ENCODE measurements around the gene CHMP4B.
A peak's percentile ranks its signal among the peaks of the same experiment; 100 is the strongest.

Gene CHMP4B

GRCh38 chr20:33868042-33868441 lies 56.9 kb downstream of the CHMP4B start:
- Histone ChIP-seq H3K4me1 (ENCODE audit: control insufficient read depth, insufficient read depth, low read length) (peaks cover 8% of the 10 kb centered on the region), H3K4me3 (ENCODE audit: low read length) (no peak overlapping the region), H3K27me3 (replicated peaks; ENCODE audit: control insufficient read depth, insufficient read depth, low read length) (peaks cover 4% of the 10 kb centered on the region), H3K9me3 (ENCODE audit: control insufficient read depth, low read length) (no peaks in the 10 kb centered on the region), H3K36me3 (ENCODE audit: control insufficient read depth, insufficient read depth, low read length, severe bottlenecking) (no peaks in the 10 kb centered on the region), H3K9ac (ENCODE audit: low read length) (no peak overlapping the region)
- DNase-seq (ENCODE audit: low read depth): no peak

- peaks cover 4% of the 10 kb centered on the region for H3K27me3 ChIP-seq (replicated peaks; ENCODE audit: control insufficient read depth, insufficient read depth, low read length)
- H3K36me3 ChIP-seq (ENCODE audit: control insufficient read depth, insufficient read depth, low read length, severe bottlenecking): no peaks in the 10 kb centered on the region
Measured at GRCh38 chr20:33868595-33868994, 57.4 kb downstream of the CHMP4B start.

GRCh38 chr20:33869283-33869682 lies 58.1 kb downstream of the CHMP4B start:
- Histone ChIP-seq H3K36me3 (ENCODE audit: control insufficient read depth, insufficient read depth, low read length, severe bottlenecking) (no peaks in the 10 kb centered on the region), H3K9me3 (ENCODE audit: control insufficient read depth, low read length) (no peaks in the 10 kb centered on the region), H3K4me1 (ENCODE audit: control insufficient read depth, insufficient read depth, low read length) (peaks cover 8% of the 10 kb centered on the region), H3K27me3 (replicated peaks; ENCODE audit: control insufficient read depth, insufficient read depth, low read length) (peaks cover 4% of the 10 kb centered on the region), H3K9ac (ENCODE audit: low read length) (no peak overlapping the region), H3K4me3 (ENCODE audit: low read length) (no peak overlapping the region)
- no peak for DNase-seq (ENCODE audit: low read depth)

More at GRCh38 chr20:33868595-33868994, 57.4 kb downstream of the CHMP4B start:
- Histone ChIP-seq H3K4me1 (ENCODE audit: control insufficient read depth, insufficient read depth, low read length) (peaks cover 8% of the 10 kb centered on the region), H3K9me3 (ENCODE audit: control insufficient read depth, low read length) (no peaks in the 10 kb centered on the region), H3K4me3 (ENCODE audit: low read length) (no peak overlapping the region), H3K9ac (ENCODE audit: low read length) (no peak overlapping the region)
- no peak for DNase-seq (ENCODE audit: low read depth)

GRCh38 chr20:33871362-33871761 lies 60.2 kb downstream of the CHMP4B start:
- peak overlapping the region; percentile 25 for H3K9ac ChIP-seq (ENCODE audit: low read length)
- H3K4me1 ChIP-seq (ENCODE audit: control insufficient read depth, insufficient read depth, low read length): peaks cover 8% of the 10 kb centered on the region
- H3K27me3 ChIP-seq (replicated peaks; ENCODE audit: control insufficient read depth, insufficient read depth, low read length): peaks cover 4% of the 10 kb centered on the region
- H3K36me3 ChIP-seq (ENCODE audit: control insufficient read depth, insufficient read depth, low read length, severe bottlenecking): no peaks in the 10 kb centered on the region
- H3K9me3 ChIP-seq (ENCODE audit: control insufficient read depth, low read length): no peaks in the 10 kb centered on the region
- H3K4me3 ChIP-seq (ENCODE audit: low read length): peak overlapping the region; percentile 52
- peak; percentile 48 for DNase-seq (ENCODE audit: low read depth)

- Histone ChIP-seq H3K27me3 (replicated peaks; ENCODE audit: control insufficient read depth, insufficient read depth, low read length) (peaks cover 4% of the 10 kb centered on the region), H3K9me3 (ENCODE audit: control insufficient read depth, low read length) (peaks cover 7% of the 10 kb centered on the region), H3K36me3 (ENCODE audit: control insufficient read depth, insufficient read depth, low read length, severe bottlenecking) (no peaks in the 10 kb centered on the region), H3K4me3 (ENCODE audit: low read length) (no peak overlapping the region), H3K9ac (ENCODE audit: low read length) (no peak overlapping the region), H3K4me1 (ENCODE audit: control insufficient read depth, insufficient read depth, low read length) (peaks cover 8% of the 10 kb centered on the region)
- DNase-seq (ENCODE audit: low read depth): no peak
Measured at GRCh38 chr20:33874129-33874528, 63.0 kb downstream of the CHMP4B start.

GRCh38 chr20:33875055-33875454 lies 63.9 kb downstream of the CHMP4B start:
- H3K27me3 ChIP-seq (replicated peaks; ENCODE audit: control insufficient read depth, insufficient read depth, low read length): no peaks in the 10 kb centered on the region
- no peak overlapping the region for H3K4me3 ChIP-seq (ENCODE audit: low read length)
- H3K9ac ChIP-seq (ENCODE audit: low read length): no peak overlapping the region
- H3K9me3 ChIP-seq (ENCODE audit: control insufficient read depth, low read length): peaks cover 13% of the 10 kb centered on the region
- DNase-seq (ENCODE audit: low read depth): no peak
- peaks cover 8% of the 10 kb centered on the region for H3K4me1 ChIP-seq (ENCODE audit: control insufficient read depth, insufficient read depth, low read length)
- no peaks in the 10 kb centered on the region for H3K36me3 ChIP-seq (ENCODE audit: control insufficient read depth, insufficient read depth, low read length, severe bottlenecking)

GRCh38 chr20:33875534-33876026 lies 64.4 kb downstream of the CHMP4B start:
- Histone ChIP-seq H3K9me3 (ENCODE audit: control insufficient read depth, low read length) (peaks cover 13% of the 10 kb centered on the region), H3K4me3 (ENCODE audit: low read length) (no peak overlapping the region), H3K4me1 (ENCODE audit: control insufficient read depth, insufficient read depth, low read length) (peaks cover 8% of the 10 kb centered on the region), H3K9ac (ENCODE audit: low read length) (no peak overlapping the region), H3K36me3 (ENCODE audit: control insufficient read depth, insufficient read depth, low read length, severe bottlenecking) (no peaks in the 10 kb centered on the region), H3K27me3 (replicated peaks; ENCODE audit: control insufficient read depth, insufficient read depth, low read length) (no peaks in the 10 kb centered on the region)
- DNase-seq (ENCODE audit: low read depth): no peak

GRCh38 chr20:33878583-33878982 lies 67.4 kb downstream of the CHMP4B start:
- Histone ChIP-seq H3K36me3 (ENCODE audit: control insufficient read depth, insufficient read depth, low read length, severe bottlenecking) (no peaks in the 10 kb centered on the region), H3K4me3 (ENCODE audit: low read length) (no peak overlapping the region), H3K9ac (ENCODE audit: low read length) (no peak overlapping the region), H3K4me1 (ENCODE audit: control insufficient read depth, insufficient read depth, low read length) (no peaks in the 10 kb centered on the region), H3K9me3 (ENCODE audit: control insufficient read depth, low read length) (peaks cover 13% of the 10 kb centered on the region), H3K27me3 (replicated peaks; ENCODE audit: control insufficient read depth, insufficient read depth, low read length) (no peaks in the 10 kb centered on the region)
- no peak for DNase-seq (ENCODE audit: low read depth)

GRCh38 chr20:33880396-33880795 lies 69.2 kb downstream of the CHMP4B start:
- H3K4me3 ChIP-seq (ENCODE audit: low read length): no peak overlapping the region
- no peaks in the 10 kb centered on the region for H3K4me1 ChIP-seq (ENCODE audit: control insufficient read depth, insufficient read depth, low read length)
- no peaks in the 10 kb centered on the region for H3K27me3 ChIP-seq (replicated peaks; ENCODE audit: control insufficient read depth, insufficient read depth, low read length)

GRCh38 chr20:33881989-33882388 lies 70.8 kb downstream of the CHMP4B start:
- Histone ChIP-seq H3K4me1 (ENCODE audit: control insufficient read depth, insufficient read depth, low read length) (no peaks in the 10 kb centered on the region), H3K9me3 (ENCODE audit: control insufficient read depth, low read length) (peaks cover 13% of the 10 kb centered on the region), H3K36me3 (ENCODE audit: control insufficient read depth, insufficient read depth, low read length, severe bottlenecking) (no peaks in the 10 kb centered on the region), H3K9ac (ENCODE audit: low read length) (no peak overlapping the region), H3K4me3 (ENCODE audit: low read length) (no peak overlapping the region), H3K27me3 (replicated peaks; ENCODE audit: control insufficient read depth, insufficient read depth, low read length) (no peaks in the 10 kb centered on the region)
- no peak for DNase-seq (ENCODE audit: low read depth)

More at GRCh38 chr20:33880396-33880795, 69.2 kb downstream of the CHMP4B start:
- Histone ChIP-seq H3K9me3 (ENCODE audit: control insufficient read depth, low read length) (peaks cover 13% of the 10 kb centered on the region), H3K36me3 (ENCODE audit: control insufficient read depth, insufficient read depth, low read length, severe bottlenecking) (no peaks in the 10 kb centered on the region), H3K9ac (ENCODE audit: low read length) (no peak overlapping the region)
- no peak for DNase-seq (ENCODE audit: low read depth)

- DNase-seq (ENCODE audit: low read depth): no peak
- Histone ChIP-seq H3K4me3 (ENCODE audit: low read length) (no peak overlapping the region), H3K36me3 (ENCODE audit: control insufficient read depth, insufficient read depth, low read length, severe bottlenecking) (no peaks in the 10 kb centered on the region), H3K9me3 (ENCODE audit: control insufficient read depth, low read length) (peaks cover 13% of the 10 kb centered on the region), H3K9ac (ENCODE audit: low read length) (no peak overlapping the region), H3K4me1 (ENCODE audit: control insufficient read depth, insufficient read depth, low read length) (no peaks in the 10 kb centered on the region), H3K27me3 (replicated peaks; ENCODE audit: control insufficient read depth, insufficient read depth, low read length) (no peaks in the 10 kb centered on the region)
Measured at GRCh38 chr20:33882481-33882880, 71.3 kb downstream of the CHMP4B start.

GRCh38 chr20:33883164-33883563 lies 72.0 kb downstream of the CHMP4B start:
- Histone ChIP-seq H3K27me3 (replicated peaks; ENCODE audit: control insufficient read depth, insufficient read depth, low read length) (no peaks in the 10 kb centered on the region), H3K36me3 (ENCODE audit: control insufficient read depth, insufficient read depth, low read length, severe bottlenecking) (no peaks in the 10 kb centered on the region), H3K9me3 (ENCODE audit: control insufficient read depth, low read length) (peaks cover 13% of the 10 kb centered on the region), H3K4me1 (ENCODE audit: control insufficient read depth, insufficient read depth, low read length) (no peaks in the 10 kb centered on the region), H3K9ac (ENCODE audit: low read length) (no peak overlapping the region), H3K4me3 (ENCODE audit: low read length) (no peak overlapping the region)
- no peak for DNase-seq (ENCODE audit: low read depth)

Measured in adipocyte (in vitro differentiated cells).